Panc1 (cell line): Measurements from ENCODE around the gene TWF1. TPM values are rescaled to one million over a fixed set of nuclear protein-coding genes. Genes with fewer than 3 reads are reported as not detected.
"Not testable (repeated sequence)": the region's sequence is repeated elsewhere in the genome, so short reads cannot be mapped to it uniquely, and the experiment has no call there.

ENCODE experiments used
- ATAC-seq: fragments of 200-7000 bp; cut with Tn5 transposase; 2 replicates; pipeline ENCODE4 v1.9.1; 2020; ENCODE audit warnings: mild to moderate bottlenecking, moderate library complexity
- BruUV-seq: library from RNA; stranded (reverse); fragments of 400-500 nt; replicated peaks from 2 replicates; lab custom pipeline; 2021; lab: Mats Ljungman, UMichigan
- CTCF ChIA-PET: fragments of 300-600 bp; sonication (Branson Sonifier 250); formaldehyde crosslinking; loops from one replicate; lab custom pipeline; 2022; ENCODE audit warnings: antibody characterized with exemption; lab: Charles Lee
- POLR2A ChIA-PET: fragments of 300-600 bp; sonication (Branson Sonifier 250); formaldehyde crosslinking; loops from one replicate; lab custom pipeline; 2022; ENCODE audit warnings: antibody characterized with exemption; lab: Charles Lee
- DNase-seq: peaks from one replicate; pipeline ENCODE4 v3.0.0-alpha.2; 2010; ENCODE audit warnings: low read depth, low spot score
- H3K27ac ChIP-seq: 2 replicates; pipeline ENCODE4 v1.5.1; 2011; ENCODE audit warnings: mild to moderate bottlenecking, low read length, inconsistent platforms
- H3K27me3 ChIP-seq: fragments of 200-500 bp; sonication (Bioruptor generic); 2 replicates; pipeline ENCODE4 v1.6.0; 2014; ENCODE audit warnings: low read length, inconsistent platforms; ENCODE audit not compliant: control insufficient read depth, insufficient read depth
- H3K36me3 ChIP-seq: fragments of 200-500 bp; sonication (Bioruptor generic); 2 replicates; pipeline ENCODE4 v1.5.1; 2014; ENCODE audit warnings: inconsistent platforms, mild to moderate bottlenecking, low read length, moderate library complexity; ENCODE audit not compliant: control insufficient read depth, insufficient read depth
- H3K4me1 ChIP-seq: 2 replicates; pipeline ENCODE4 v1.5.1; 2011; ENCODE audit warnings: inconsistent platforms, mild to moderate bottlenecking, low read length, moderate library complexity; ENCODE audit not compliant: control insufficient read depth, insufficient read depth
- H3K4me3 ChIP-seq, 2 experiments: 2 replicates each; pipeline ENCODE4 v1.5.1; 2011 to 2012; ENCODE audit warnings: low read depth in 2 of 2, low read length in 2 of 2, mild to moderate bottlenecking in 2 of 2, inconsistent platforms in 1 of 2, moderate library complexity in 1 of 2
- H3K9me3 ChIP-seq: fragments of 200-500 bp; sonication (Bioruptor generic); 2 replicates; pipeline ENCODE4 v1.5.1; 2014; ENCODE audit warnings: low read depth, mild to moderate bottlenecking, inconsistent platforms, low read length, moderate library complexity; ENCODE audit not compliant: control insufficient read depth, insufficient read depth
- POLR2AphosphoS5 ChIP-seq: IDR thresholded peaks from 2 replicates; pipeline ENCODE4 v1.6.1; 2012; ENCODE audit warnings: mild to moderate bottlenecking, low read depth, low read length, moderate library complexity
- SIN3A ChIP-seq: IDR thresholded peaks from 2 replicates; pipeline ENCODE4 v1.6.1; 2012; ENCODE audit warnings: low read depth, mild to moderate bottlenecking, low read length, moderate library complexity, borderline replicate concordance; ENCODE audit not compliant: insufficient read depth
- TCF7L2 ChIP-seq: IDR thresholded peaks from 2 replicates; pipeline ENCODE4 v1.6.1; 2011; ENCODE audit warnings: mild to moderate bottlenecking, low read depth, low read length, inconsistent platforms
- in situ Hi-C: cut with HindIII; loops from 2 replicates; pipeline ENCODE4 v1.10.0; 2016; ENCODE audit warnings: low sequenced_read_pairs, low pct_unique_long_range_greater_than_20kb
- intact Hi-C: fragments of 100-400 bp; cut with micrococcal nuclease; formaldehyde crosslinking; loops from one replicate; pipeline ENCODE4 v1.10.0; 2022; ENCODE audit not compliant: unreplicated experiment
- total RNA-seq: library from RNA; stranded (reverse); gene quantifications from one replicate; pipeline ENCODE4 v1.2.1, GENCODE V29; 2021; ENCODE audit not compliant: unreplicated experiment
- TF ChIP-seq, protein P1 (sequence below): fragments of 450-650 bp; IDR thresholded peaks from 2 replicates; pipeline ENCODE4 v1.5.1; 2017; ENCODE audit warnings: mild to moderate bottlenecking
- TF ChIP-seq, protein P2 (sequence below), 2 experiments: IDR thresholded peaks; 2 replicates each; pipeline ENCODE4 v1.6.1; 2011 to 2012; ENCODE audit warnings: low read depth in 2 of 2, control low read depth in 1 of 2, low read length in 1 of 2, mild to moderate bottlenecking in 1 of 2, moderate library complexity in 1 of 2; ENCODE audit not compliant: insufficient read depth in 1 of 2

The TWF1 gene
- total RNA-seq, 1 experiment from 2014 or later, result 103 TPM

- no peaks in the 10 kb centered on the region for H3K27me3 ChIP-seq
- H3K4me1 ChIP-seq, result peaks cover 10% of the 10 kb centered on the region
- in situ Hi-C loops, result no loop called here
- no peaks in the 10 kb centered on the region; the same call in 1 of the 2 replicates for H3K36me3 ChIP-seq
- BruUV-seq, result TSS peak; percentile 65
- no peak for DNase-seq
- peak; percentile 65 for ATAC-seq
- ChIA-PET POLR2A (no interaction called here), CTCF (no interaction called here)
- peak overlapping the region; percentile 85 to 90 for H3K4me3 ChIP-seq
- intact Hi-C loops, result loop anchor here (5.0 kb wide), 1 partner anchor 124 kb away; no protein-coding TSS in a partner anchor
- no peaks in the 10 kb centered on the region for H3K9me3 ChIP-seq
- H3K27ac ChIP-seq, result peak overlapping the region; percentile 86
- 0 out of 2 replicates have a peak, but pooled peaks have one; percentile 32 for TF ChIP-seq SIN3A
- no peak for TF ChIP-seq TCF7L2
- TF ChIP-seq, protein P1, sequence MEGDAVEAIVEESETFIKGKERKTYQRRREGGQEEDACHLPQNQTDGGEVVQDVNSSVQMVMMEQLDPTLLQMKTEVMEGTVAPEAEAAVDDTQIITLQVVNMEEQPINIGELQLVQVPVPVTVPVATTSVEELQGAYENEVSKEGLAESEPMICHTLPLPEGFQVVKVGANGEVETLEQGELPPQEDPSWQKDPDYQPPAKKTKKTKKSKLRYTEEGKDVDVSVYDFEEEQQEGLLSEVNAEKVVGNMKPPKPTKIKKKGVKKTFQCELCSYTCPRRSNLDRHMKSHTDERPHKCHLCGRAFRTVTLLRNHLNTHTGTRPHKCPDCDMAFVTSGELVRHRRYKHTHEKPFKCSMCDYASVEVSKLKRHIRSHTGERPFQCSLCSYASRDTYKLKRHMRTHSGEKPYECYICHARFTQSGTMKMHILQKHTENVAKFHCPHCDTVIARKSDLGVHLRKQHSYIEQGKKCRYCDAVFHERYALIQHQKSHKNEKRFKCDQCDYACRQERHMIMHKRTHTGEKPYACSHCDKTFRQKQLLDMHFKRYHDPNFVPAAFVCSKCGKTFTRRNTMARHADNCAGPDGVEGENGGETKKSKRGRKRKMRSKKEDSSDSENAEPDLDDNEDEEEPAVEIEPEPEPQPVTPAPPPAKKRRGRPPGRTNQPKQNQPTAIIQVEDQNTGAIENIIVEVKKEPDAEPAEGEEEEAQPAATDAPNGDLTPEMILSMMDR, result no peak
- no peak for TF ChIP-seq POLR2AphosphoS5
Measured at GRCh38 chr12:43758247-43758727, 47.8 kb downstream of the TWF1 start.

DNA sequence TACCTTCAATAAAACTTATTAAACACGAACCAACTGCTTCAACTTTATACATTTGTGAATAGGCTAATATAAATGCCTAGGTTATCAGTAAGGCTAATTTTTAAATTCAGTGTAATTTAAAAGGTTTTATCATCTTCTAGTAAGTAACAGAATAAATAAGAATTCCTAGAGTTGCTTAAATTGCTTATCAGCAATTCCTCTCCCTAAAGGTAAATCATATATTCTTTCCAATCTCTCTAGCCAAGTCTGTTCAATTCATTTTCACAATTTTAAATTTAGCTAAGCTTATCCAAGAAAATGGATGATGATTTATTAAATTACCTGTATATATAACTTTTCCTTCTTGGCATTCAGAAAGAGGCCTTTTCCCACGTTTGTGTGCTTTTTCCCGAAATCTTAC lies 52.1 kb downstream of the TWF1 start:
- POLR2A ChIA-PET, result no interaction called here
- TF ChIP-seq, protein P2, sequence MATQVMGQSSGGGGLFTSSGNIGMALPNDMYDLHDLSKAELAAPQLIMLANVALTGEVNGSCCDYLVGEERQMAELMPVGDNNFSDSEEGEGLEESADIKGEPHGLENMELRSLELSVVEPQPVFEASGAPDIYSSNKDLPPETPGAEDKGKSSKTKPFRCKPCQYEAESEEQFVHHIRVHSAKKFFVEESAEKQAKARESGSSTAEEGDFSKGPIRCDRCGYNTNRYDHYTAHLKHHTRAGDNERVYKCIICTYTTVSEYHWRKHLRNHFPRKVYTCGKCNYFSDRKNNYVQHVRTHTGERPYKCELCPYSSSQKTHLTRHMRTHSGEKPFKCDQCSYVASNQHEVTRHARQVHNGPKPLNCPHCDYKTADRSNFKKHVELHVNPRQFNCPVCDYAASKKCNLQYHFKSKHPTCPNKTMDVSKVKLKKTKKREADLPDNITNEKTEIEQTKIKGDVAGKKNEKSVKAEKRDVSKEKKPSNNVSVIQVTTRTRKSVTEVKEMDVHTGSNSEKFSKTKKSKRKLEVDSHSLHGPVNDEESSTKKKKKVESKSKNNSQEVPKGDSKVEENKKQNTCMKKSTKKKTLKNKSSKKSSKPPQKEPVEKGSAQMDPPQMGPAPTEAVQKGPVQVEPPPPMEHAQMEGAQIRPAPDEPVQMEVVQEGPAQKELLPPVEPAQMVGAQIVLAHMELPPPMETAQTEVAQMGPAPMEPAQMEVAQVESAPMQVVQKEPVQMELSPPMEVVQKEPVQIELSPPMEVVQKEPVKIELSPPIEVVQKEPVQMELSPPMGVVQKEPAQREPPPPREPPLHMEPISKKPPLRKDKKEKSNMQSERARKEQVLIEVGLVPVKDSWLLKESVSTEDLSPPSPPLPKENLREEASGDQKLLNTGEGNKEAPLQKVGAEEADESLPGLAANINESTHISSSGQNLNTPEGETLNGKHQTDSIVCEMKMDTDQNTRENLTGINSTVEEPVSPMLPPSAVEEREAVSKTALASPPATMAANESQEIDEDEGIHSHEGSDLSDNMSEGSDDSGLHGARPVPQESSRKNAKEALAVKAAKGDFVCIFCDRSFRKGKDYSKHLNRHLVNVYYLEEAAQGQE (IDR thresholded peaks at IDR 0.05; ENCODE audit: insufficient read depth in 1 of 2, low read depth in 2 of 2, low read length in 1 of 2), result no peak
- no peak for TF ChIP-seq SIN3A
- TF ChIP-seq, protein P1, result no peak
- TF ChIP-seq TCF7L2, result no peak
- TF ChIP-seq POLR2AphosphoS5, result no peak
- ATAC-seq, result no peak
- intact Hi-C loops (no loop called here), in situ Hi-C loops (no loop called here)
- peaks cover 6% of the 10 kb centered on the region for H3K4me1 ChIP-seq
- DNase-seq, result no peak
- H3K36me3 ChIP-seq, result no peaks in the 10 kb centered on the region; the same call in 1 of the 2 replicates
- H3K27me3 ChIP-seq, result no peaks in the 10 kb centered on the region
- no peak overlapping the region for H3K4me3 ChIP-seq
- CTCF ChIA-PET, result no interaction called here
- H3K27ac ChIP-seq, result no peak overlapping the region
- H3K9me3 ChIP-seq, result no peaks in the 10 kb centered on the region
- BruUV-seq, result no TSS peak

- ATAC-seq, intact Hi-C loops, in situ Hi-C loops, H3K36me3 ChIP-seq, H3K9me3 ChIP-seq, H3K27me3 ChIP-seq, BruUV-seq, POLR2A ChIA-PET, CTCF ChIA-PET, DNase-seq, H3K4me1 ChIP-seq, H3K4me3 ChIP-seq, H3K27ac ChIP-seq: not testable (repeated sequence)
Measured at GRCh38 chr12:43751360-43751759, 54.8 kb downstream of the TWF1 start.
